Measurements from ENCODE around the gene MAGI3.
A peak's percentile ranks its signal among the peaks of the same experiment; 100 is the strongest.
"Not testable (repeated sequence)": the region's sequence is repeated elsewhere in the genome, so short reads cannot be mapped to it uniquely, and the experiment has no call there.

Gene MAGI3

GRCh38 chr1:113415310-113416070, 25.2 kb downstream of the MAGI3 start:
- H3K4me3 ChIP-seq (ENCODE audit: severe bottlenecking), result no peak overlapping the region
- DNase-seq (ENCODE audit: low spot score) (no peak), ATAC-seq (ENCODE audit: low read depth) (0 out of 3 replicates have a peak, but pooled peaks have one; percentile 27)
- no peaks in the 10 kb centered on the region for H3K4me1 ChIP-seq (ENCODE audit: insufficient read depth, poor library complexity, severe bottlenecking)
- no peak overlapping the region for H3K27ac ChIP-seq (ENCODE audit: poor library complexity, severe bottlenecking)
- H3K36me3 ChIP-seq (ENCODE audit: low read depth), result no peaks in the 10 kb centered on the region
- no peaks in the 10 kb centered on the region for H3K9me3 ChIP-seq (ENCODE audit: severe bottlenecking)
- no peaks in the 10 kb centered on the region for H3K27me3 ChIP-seq (ENCODE audit: insufficient read depth, poor library complexity, severe bottlenecking)
- no peak for TF ChIP-seq CTCF (IDR thresholded peaks at IDR 0.05; ENCODE audit: poor library complexity, severe bottlenecking)

- DNase-seq (ENCODE audit: low spot score); H3K36me3 ChIP-seq (ENCODE audit: low read depth); H3K9me3 ChIP-seq (ENCODE audit: severe bottlenecking); ATAC-seq (ENCODE audit: low read depth); H3K27me3 ChIP-seq (ENCODE audit: insufficient read depth, poor library complexity, severe bottlenecking); H3K4me3 ChIP-seq (ENCODE audit: severe bottlenecking); H3K27ac ChIP-seq (ENCODE audit: poor library complexity, severe bottlenecking); H3K4me1 ChIP-seq (ENCODE audit: insufficient read depth, poor library complexity, severe bottlenecking): not testable (repeated sequence)
Observed at GRCh38 chr1:113416071-113416470, 25.8 kb downstream of the MAGI3 start.

GRCh38 chr1:113416496-113416895, 26.2 kb downstream of the MAGI3 start:
- Histone ChIP-seq H3K36me3 (ENCODE audit: low read depth) (no peaks in the 10 kb centered on the region), H3K9me3 (ENCODE audit: severe bottlenecking) (no peaks in the 10 kb centered on the region), H3K4me1 (ENCODE audit: insufficient read depth, poor library complexity, severe bottlenecking) (no peaks in the 10 kb centered on the region), H3K4me3 (ENCODE audit: severe bottlenecking) (no peak overlapping the region), H3K27ac (ENCODE audit: poor library complexity, severe bottlenecking) (no peak overlapping the region), H3K27me3 (ENCODE audit: insufficient read depth, poor library complexity, severe bottlenecking) (no peaks in the 10 kb centered on the region)
- ATAC-seq (ENCODE audit: low read depth) (no peak), DNase-seq (ENCODE audit: low spot score) (no peak)
- TF ChIP-seq CTCF (IDR thresholded peaks at IDR 0.05; ENCODE audit: poor library complexity, severe bottlenecking), result no peak

- ATAC-seq (ENCODE audit: low read depth) (no peak), DNase-seq (ENCODE audit: low spot score) (no peak)
- no peak overlapping the region for H3K27ac ChIP-seq (ENCODE audit: poor library complexity, severe bottlenecking)
- H3K27me3 ChIP-seq (ENCODE audit: insufficient read depth, poor library complexity, severe bottlenecking), result no peaks in the 10 kb centered on the region
- no peaks in the 10 kb centered on the region for H3K9me3 ChIP-seq (ENCODE audit: severe bottlenecking)
- H3K4me3 ChIP-seq (ENCODE audit: severe bottlenecking), result no peak overlapping the region
- H3K36me3 ChIP-seq (ENCODE audit: low read depth), result no peaks in the 10 kb centered on the region
- no peaks in the 10 kb centered on the region for H3K4me1 ChIP-seq (ENCODE audit: insufficient read depth, poor library complexity, severe bottlenecking)
- TF ChIP-seq CTCF (IDR thresholded peaks at IDR 0.05; ENCODE audit: poor library complexity, severe bottlenecking), result no peak
Observed at GRCh38 chr1:113422315-113423068, 32.2 kb downstream of the MAGI3 start.

- H3K27ac ChIP-seq (ENCODE audit: poor library complexity, severe bottlenecking), result no peak overlapping the region
- H3K9me3 ChIP-seq (ENCODE audit: severe bottlenecking), result no peaks in the 10 kb centered on the region
- no peak overlapping the region for H3K4me3 ChIP-seq (ENCODE audit: severe bottlenecking)
- TF ChIP-seq CTCF (IDR thresholded peaks at IDR 0.05; ENCODE audit: poor library complexity, severe bottlenecking), result no peak
- no peaks in the 10 kb centered on the region for H3K27me3 ChIP-seq (ENCODE audit: insufficient read depth, poor library complexity, severe bottlenecking)
- no peak for DNase-seq (ENCODE audit: low spot score)
- no peak for ATAC-seq (ENCODE audit: low read depth)
- no peaks in the 10 kb centered on the region for H3K4me1 ChIP-seq (ENCODE audit: insufficient read depth, poor library complexity, severe bottlenecking)
- no peaks in the 10 kb centered on the region for H3K36me3 ChIP-seq (ENCODE audit: low read depth)
Observed at GRCh38 chr1:113423826-113424225, 33.5 kb downstream of the MAGI3 start.
